IMR-90 (cell line): ENCODE data around the gene INPP5A. TPM values are rescaled to one million over a fixed set of nuclear protein-coding genes. Genes with fewer than 3 reads are reported as not detected.

Experiments used
- polyA plus RNA-seq, 3 experiments: library from polyadenylated mRNA; depleted of rRNA; stranded (reverse); fragments of >200 nt; gene quantifications; 2 replicates each; pipeline ENCODE4 v1.2.3, GENCODE V29; 2012; ENCODE audit warnings: low replicate concordance in 1 of 3
- total RNA-seq: library from RNA; depleted of rRNA; stranded (reverse); fragments of >200 nt; gene quantifications from 2 replicates; pipeline ENCODE4 v1.2.3, GENCODE V29; 2012
- TF ChIP-seq, protein P1 (sequence below): conservative IDR thresholded peaks from 2 replicates; pipeline ENCODE4 v1.5.1; 2012; ENCODE audit warnings: mild to moderate bottlenecking, low read depth, low read length, improper control_type of control experiment

The INPP5A gene
- total and polyA plus RNA-seq, 2 of the 4 experiments (the other 2 are of a cell fraction): 21.4 to 36.7 TPM

GRCh38 chr10:132494866-132495630, 42.5 kb upstream of the INPP5A start (continued):
- TF ChIP-seq, protein P1, sequence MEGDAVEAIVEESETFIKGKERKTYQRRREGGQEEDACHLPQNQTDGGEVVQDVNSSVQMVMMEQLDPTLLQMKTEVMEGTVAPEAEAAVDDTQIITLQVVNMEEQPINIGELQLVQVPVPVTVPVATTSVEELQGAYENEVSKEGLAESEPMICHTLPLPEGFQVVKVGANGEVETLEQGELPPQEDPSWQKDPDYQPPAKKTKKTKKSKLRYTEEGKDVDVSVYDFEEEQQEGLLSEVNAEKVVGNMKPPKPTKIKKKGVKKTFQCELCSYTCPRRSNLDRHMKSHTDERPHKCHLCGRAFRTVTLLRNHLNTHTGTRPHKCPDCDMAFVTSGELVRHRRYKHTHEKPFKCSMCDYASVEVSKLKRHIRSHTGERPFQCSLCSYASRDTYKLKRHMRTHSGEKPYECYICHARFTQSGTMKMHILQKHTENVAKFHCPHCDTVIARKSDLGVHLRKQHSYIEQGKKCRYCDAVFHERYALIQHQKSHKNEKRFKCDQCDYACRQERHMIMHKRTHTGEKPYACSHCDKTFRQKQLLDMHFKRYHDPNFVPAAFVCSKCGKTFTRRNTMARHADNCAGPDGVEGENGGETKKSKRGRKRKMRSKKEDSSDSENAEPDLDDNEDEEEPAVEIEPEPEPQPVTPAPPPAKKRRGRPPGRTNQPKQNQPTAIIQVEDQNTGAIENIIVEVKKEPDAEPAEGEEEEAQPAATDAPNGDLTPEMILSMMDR: no peak
